MCF 10A (cell line): ENCODE measurements around the gene GAS6. TPM values are rescaled to one million over a fixed set of nuclear protein-coding genes. Genes with fewer than 3 reads are reported as not detected.

Experiments used
- BruUV-seq: library from RNA; stranded (reverse); fragments of 400-500 nt; replicated peaks from 2 replicates; lab custom pipeline; 2021; lab: Mats Ljungman, UMichigan
- CTCF ChIA-PET: fragments of 300-600 bp; sonication (Branson Sonifier 250); formaldehyde crosslinking; extraction: SDS; loops from one replicate; lab custom pipeline; 2021; ENCODE audit warnings: antibody characterized with exemption, inconsistent platforms; lab: Yijun Ruan, JAX
- POLR2A ChIA-PET: fragments of 300-600, 350-650 bp; sonication (Branson Sonifier 250); formaldehyde crosslinking; extraction: SDS; loops from one replicate; lab custom pipeline; 2020; ENCODE audit warnings: antibody characterized with exemption, inconsistent platforms; lab: Yijun Ruan, JAX
- DNase-seq: peaks from one replicate; pipeline ENCODE4 v3.0.0-alpha.2; 2018; ENCODE audit not compliant: unreplicated experiment
- H3K27ac Mint-ChIP-seq: one replicate; pipeline ENCODE4 v1.8.0; 2022; ENCODE audit warnings: mild to moderate bottlenecking, low read depth, mixed read lengths; ENCODE audit not compliant: unreplicated experiment
- H3K27me3 Mint-ChIP-seq: one replicate; pipeline ENCODE4 v1.8.0; 2022; ENCODE audit warnings: mixed read lengths; ENCODE audit not compliant: insufficient read depth, unreplicated experiment
- H3K36me3 Mint-ChIP-seq: one replicate; pipeline ENCODE4 v1.8.0; 2022; ENCODE audit warnings: mild to moderate bottlenecking, moderate library complexity, mixed read lengths; ENCODE audit not compliant: insufficient read depth, unreplicated experiment
- H3K4me1 Mint-ChIP-seq: one replicate; pipeline ENCODE4 v1.8.0; 2022; ENCODE audit warnings: mixed read lengths; ENCODE audit not compliant: insufficient read depth, unreplicated experiment
- H3K4me3 Mint-ChIP-seq: one replicate; pipeline ENCODE4 v1.8.0; 2022; ENCODE audit warnings: mild to moderate bottlenecking, moderate library complexity, mixed read lengths; ENCODE audit not compliant: unreplicated experiment
- H3K9me3 Mint-ChIP-seq: one replicate; pipeline ENCODE4 v1.8.0; 2022; ENCODE audit warnings: mixed read lengths; ENCODE audit not compliant: unreplicated experiment
- CTCF ChIP-seq: fragments of 200-600 bp; IDR thresholded peaks from one replicate; pipeline ENCODE4 v1.8.0; 2022; ENCODE audit warnings: antibody characterized with exemption, mild to moderate bottlenecking; ENCODE audit not compliant: unreplicated experiment
- intact Hi-C: fragments of 100-400 bp; cut with micrococcal nuclease; formaldehyde crosslinking; loops from 2 replicates; pipeline ENCODE4 v1.14.1; 2022
- total RNA-seq: library from RNA; stranded (reverse); gene quantifications from 2 replicates; pipeline ENCODE4 v1.2.3, GENCODE V29; 2022

Gene GAS6
- total RNA-seq, 1 experiment from 2014 or later = 92.3 TPM

- Mint-ChIP-seq H3K9me3 (no peaks in the 10 kb centered on the region), H3K27ac (no peak overlapping the region), H3K36me3 (no peaks in the 10 kb centered on the region), H3K27me3 (no peaks in the 10 kb centered on the region), H3K4me1 (no peaks in the 10 kb centered on the region), H3K4me3 (no peak overlapping the region)
- ChIA-PET CTCF (no interaction called here), POLR2A (no interaction called here)
- DNase-seq = no peak
- intact Hi-C loops = no loop called here
- no peak for TF ChIP-seq CTCF
- BruUV-seq = no TSS peak
Measured at GRCh38 chr13:113806526-113806925, 57.4 kb downstream of the GAS6 start.

GRCh38 chr13:113806104-113806471 is 57.8 kb downstream of the GAS6 start:
- H3K36me3 Mint-ChIP-seq = no peaks in the 10 kb centered on the region
- DNase-seq = no peak
- no peaks in the 10 kb centered on the region for H3K9me3 Mint-ChIP-seq
- no peaks in the 10 kb centered on the region for H3K27me3 Mint-ChIP-seq
- no peak overlapping the region for H3K27ac Mint-ChIP-seq
- no peak for TF ChIP-seq CTCF
- no peak overlapping the region for H3K4me3 Mint-ChIP-seq
- intact Hi-C loops = no loop called here
- ChIA-PET POLR2A (no interaction called here), CTCF (no interaction called here)
- BruUV-seq = no TSS peak
- H3K4me1 Mint-ChIP-seq = no peaks in the 10 kb centered on the region

GRCh38 chr13:113805431-113806103 is 58.3 kb downstream of the GAS6 start:
- Mint-ChIP-seq H3K27ac (no peak overlapping the region), H3K4me1 (no peaks in the 10 kb centered on the region), H3K9me3 (no peaks in the 10 kb centered on the region), H3K36me3 (no peaks in the 10 kb centered on the region), H3K4me3 (no peak overlapping the region), H3K27me3 (no peaks in the 10 kb centered on the region)
- TF ChIP-seq CTCF = no peak
- ChIA-PET CTCF (interaction anchor here (0.7 kb wide), 1 partner anchor 8 kb away, joined by 3 read pairs; no protein-coding TSS in a partner anchor), POLR2A (no interaction called here)
- BruUV-seq = no TSS peak
- intact Hi-C loops = no loop called here
- no peak for DNase-seq

GRCh38 chr13:113804703-113805430 is 59.0 kb downstream of the GAS6 start:
- no peaks in the 10 kb centered on the region for H3K4me1 Mint-ChIP-seq
- no peak for DNase-seq
- no peaks in the 10 kb centered on the region for H3K27me3 Mint-ChIP-seq
- no peak overlapping the region for H3K27ac Mint-ChIP-seq
- H3K36me3 Mint-ChIP-seq = no peaks in the 10 kb centered on the region
- CTCF ChIA-PET = interaction anchor here (0.6 to 0.7 kb wide), 3 partner anchors 9 to 383 kb away, joined by 3 read pairs; no protein-coding TSS in a partner anchor
- no TSS peak for BruUV-seq
- no peak for TF ChIP-seq CTCF
- no peak overlapping the region for H3K4me3 Mint-ChIP-seq
- intact Hi-C loops = no loop called here
- no peaks in the 10 kb centered on the region for H3K9me3 Mint-ChIP-seq
- POLR2A ChIA-PET = no interaction called here
